Activated CD8-positive, alpha-beta memory T cell treated with anti-CD3 and anti-CD28 coated beads for 48 hours (primary cell): ENCODE data around the gene TRIM54.

Experiments
- DNase-seq, 3 experiments: peaks; one replicate each; pipeline ENCODE4 v3.0.0-alpha.2; 2020; ENCODE audit warnings: low read depth in 2 of 3, low spot score in 2 of 3

Gene TRIM54

GRCh38 chr2:27353762-27354596, 71.8 kb downstream of the TRIM54 start:
- DNase-seq, result no peak

- DNase-seq, result no peak
These were observed 72.3 kb downstream of the TRIM54 start for GRCh38 chr2:27354597-27354927.

DNA sequence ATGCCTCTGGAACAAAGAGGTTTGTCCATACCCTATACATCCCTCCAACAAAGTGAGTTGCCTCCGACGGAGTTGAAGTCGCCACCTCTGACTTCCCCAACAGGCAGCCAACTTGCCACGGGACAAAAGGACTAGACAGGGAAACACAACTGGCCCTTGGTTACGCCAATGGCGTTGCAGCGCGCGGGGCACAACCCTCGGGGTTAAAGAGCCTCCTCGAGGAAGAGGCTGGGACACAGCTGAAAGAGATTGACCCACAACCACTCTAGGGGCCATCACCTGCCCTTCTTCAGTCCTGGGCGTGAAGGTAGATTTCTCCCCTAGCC, 73.8 kb downstream of the TRIM54 start:
- peak in 2 of 3 experiments; percentile 32 to 40 for DNase-seq

DNA sequence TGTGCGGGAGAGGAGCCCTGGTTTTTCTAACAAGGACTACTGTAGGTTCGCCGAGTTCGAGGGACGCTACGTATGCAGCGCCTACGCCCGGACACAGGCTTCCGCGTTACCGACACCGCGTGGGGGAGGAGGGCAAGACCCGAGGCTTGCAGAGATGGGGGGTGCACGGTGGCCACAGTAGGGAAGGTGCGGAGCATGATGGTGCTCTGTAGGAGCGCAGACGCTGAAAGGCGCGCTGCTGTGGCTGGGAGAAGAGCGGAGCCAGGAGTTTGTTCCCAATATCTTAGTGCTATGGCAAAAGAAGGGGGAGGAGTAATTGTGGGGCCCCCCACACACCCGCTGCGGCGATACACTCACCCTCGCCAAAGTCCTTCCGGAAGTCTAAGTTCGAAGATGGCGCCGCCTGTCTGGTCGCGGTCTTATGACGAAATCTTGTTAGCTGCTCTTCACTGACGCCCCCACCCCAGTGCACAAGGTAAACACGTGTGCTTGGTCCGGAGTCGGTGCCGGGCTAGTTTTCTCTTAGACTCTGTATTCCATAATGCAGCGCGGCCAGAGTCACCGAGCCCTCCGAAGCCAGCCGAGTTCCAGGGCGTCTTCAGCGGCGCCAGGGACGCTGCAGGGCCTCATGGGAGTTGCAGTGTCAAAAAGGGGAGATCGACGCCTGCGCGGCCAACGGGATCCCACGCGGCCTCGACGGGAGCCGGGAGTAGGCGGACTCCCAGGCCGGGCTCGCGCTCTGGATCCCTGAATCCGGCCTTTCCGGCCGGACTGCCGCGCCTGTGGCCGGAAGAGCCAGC, 74.4 kb downstream of the TRIM54 start, which contains the start of gene GTF3C2:
Gene GTF3C2 (minus strand): TSS at position 383 of the 800 bp plus-strand sequence. CDS start 13,210 bp downstream, outside the sequence.
- peak; percentile 84 to 87 (median 86) for DNase-seq
